Activated CD4-positive, alpha-beta T cell treated with anti-CD3 and anti-CD28 coated beads, Interleukin-2, amount 50 U/mL, for 48 hours (primary cell): ENCODE data around the gene BTNL3.
"Not testable (repeated sequence)": the region's sequence is repeated elsewhere in the genome, so short reads cannot be mapped to it uniquely, and the experiment has no call there.

Experiments
- DNase-seq, 2 experiments: peaks; one replicate each; pipeline ENCODE4 v3.0.0-alpha.2; 2020

BTNL3 gene

GRCh38 chr5:180988592-180988991 lies at the start of gene BTNL3:
TSS of gene BTNL3 (plus strand) at chr5:180988846. CDS start at chr5:180989029, 183 bp downstream.
- DNase-seq: no peak

- no peak for DNase-seq
Observed at GRCh38 chr5:180950291-180950949, 38.2 kb upstream of the BTNL3 start.

GRCh38 chr5:180959661-180960060 lies 29.0 kb upstream of the BTNL3 start:
- DNase-seq: no peak

- DNase-seq: no peak
Observed at GRCh38 chr5:180960209-180960608, 28.4 kb upstream of the BTNL3 start.

- no peak for DNase-seq
Observed at GRCh38 chr5:180969406-180969805, 19.2 kb upstream of the BTNL3 start.

- DNase-seq: no peak
Observed at GRCh38 chr5:180970336-180970735, 18.3 kb upstream of the BTNL3 start.

- no peak for DNase-seq
Observed at GRCh38 chr5:180970875-180971274, 17.8 kb upstream of the BTNL3 start.

- no peak for DNase-seq
Observed at GRCh38 chr5:180974612-180975315, 13.9 kb upstream of the BTNL3 start.

- DNase-seq: no peak
Observed at GRCh38 chr5:180975338-180975737, 13.3 kb upstream of the BTNL3 start.

- no peak for DNase-seq
Observed at GRCh38 chr5:180976518-180976917, 12.1 kb upstream of the BTNL3 start.

GRCh38 chr5:180977852-180978251 lies 10.8 kb upstream of the BTNL3 start:
- DNase-seq: no peak

- DNase-seq: no peak
Observed at GRCh38 chr5:180982008-180982741, 6.5 kb upstream of the BTNL3 start.

GRCh38 chr5:180988016-180988415 lies 630 bp upstream of the BTNL3 start:
- no peak for DNase-seq

GRCh38 chr5:180990086-180990881 lies 1.6 kb downstream of the BTNL3 start:
- no peak for DNase-seq

GRCh38 chr5:180990882-180991242 lies 2.2 kb downstream of the BTNL3 start:
- no peak for DNase-seq

GRCh38 chr5:181001947-181002346 lies 13.3 kb downstream of the BTNL3 start:
- DNase-seq: no peak

GRCh38 chr5:181005791-181006190 lies 17.1 kb downstream of the BTNL3 start:
- DNase-seq: no peak

- DNase-seq: no peak
Observed at GRCh38 chr5:181008136-181008535, 19.5 kb downstream of the BTNL3 start.

GRCh38 chr5:181010018-181010417 lies 21.4 kb downstream of the BTNL3 start:
- DNase-seq: not testable (repeated sequence)

- not testable (repeated sequence) for DNase-seq
Observed at GRCh38 chr5:181014654-181015053, 26.0 kb downstream of the BTNL3 start.

- DNase-seq: not testable (repeated sequence)
Observed at GRCh38 chr5:181017448-181017847, 28.8 kb downstream of the BTNL3 start.

- DNase-seq: no peak
Observed at GRCh38 chr5:181020688-181021087, 32.0 kb downstream of the BTNL3 start.
